ENCODE data around the gene BTBD7. TPM values are rescaled to one million over a fixed set of nuclear protein-coding genes. Genes with fewer than 3 reads are reported as not detected.

BTBD7 gene
- total RNA-seq, 1 donor from 2014 or later = 17.9 TPM

GRCh38 chr14:93280743-93281142, 52.1 kb downstream of the BTBD7 start:
- Mint-ChIP-seq H3K4me3 (ENCODE audit: low read depth) (no peak overlapping the region), H3K36me3 (ENCODE audit: low read depth) (no peaks in the 10 kb centered on the region), H3K27me3 (ENCODE audit: low read depth) (no peaks in the 10 kb centered on the region), H3K27ac (no peak overlapping the region), H3K9me3 (no peaks in the 10 kb centered on the region), H3K4me1 (ENCODE audit: low read depth) (peaks cover 7% of the 10 kb centered on the region)
- no peak for DNase-seq (ENCODE audit: low spot score)
- intact Hi-C loops (cut with micrococcal nuclease) = no loop called here

DNA sequence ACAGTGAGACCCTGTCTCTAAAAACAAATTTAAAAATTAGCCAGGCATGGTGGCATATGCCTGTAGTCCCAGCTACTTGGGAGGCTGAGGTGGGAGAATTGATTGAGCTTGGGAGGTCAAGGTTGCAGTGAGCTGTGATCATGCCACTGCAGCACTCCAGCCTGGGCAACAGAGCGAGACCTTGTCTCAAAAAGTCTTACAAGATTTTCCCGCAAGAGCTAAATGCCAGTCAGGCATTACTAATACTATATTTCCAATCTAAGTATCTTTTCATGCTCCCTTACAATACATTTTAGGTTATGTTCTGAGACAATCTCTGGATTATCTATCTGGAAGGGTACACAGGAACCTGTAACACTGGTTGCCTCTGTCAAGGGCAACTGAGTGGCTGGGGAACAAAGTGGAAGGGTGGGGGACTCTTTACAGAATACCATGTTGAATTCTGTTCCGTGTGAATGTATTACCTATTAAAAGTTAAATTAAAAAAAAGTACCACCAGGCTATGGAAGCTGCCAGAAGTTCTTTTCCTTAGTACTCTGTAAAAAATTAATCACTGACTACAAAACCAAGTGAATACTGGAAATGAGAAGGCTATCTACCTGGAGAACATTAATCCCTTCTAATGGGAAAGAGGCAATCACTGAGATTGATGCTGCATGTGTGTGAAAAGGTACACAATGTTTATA, 56.7 kb downstream of the BTBD7 start:
- H3K4me3 Mint-ChIP-seq (ENCODE audit: low read depth) = no peak overlapping the region
- intact Hi-C loops (cut with micrococcal nuclease) = no loop called here
- peaks cover 3% of the 10 kb centered on the region for H3K4me1 Mint-ChIP-seq (ENCODE audit: low read depth)
- no peak for DNase-seq (ENCODE audit: low spot score)
- H3K9me3 Mint-ChIP-seq = no peaks in the 10 kb centered on the region
- no peak overlapping the region for H3K27ac Mint-ChIP-seq
- no peaks in the 10 kb centered on the region for H3K27me3 Mint-ChIP-seq (ENCODE audit: low read depth)
- H3K36me3 Mint-ChIP-seq (ENCODE audit: low read depth) = no peaks in the 10 kb centered on the region

- peaks cover 3% of the 10 kb centered on the region for H3K4me1 Mint-ChIP-seq (ENCODE audit: low read depth)
- H3K27ac Mint-ChIP-seq = no peak overlapping the region
- H3K4me3 Mint-ChIP-seq (ENCODE audit: low read depth) = no peak overlapping the region
These were observed 58.6 kb downstream of the BTBD7 start for GRCh38 chr14:93274055-93274806.

DNA sequence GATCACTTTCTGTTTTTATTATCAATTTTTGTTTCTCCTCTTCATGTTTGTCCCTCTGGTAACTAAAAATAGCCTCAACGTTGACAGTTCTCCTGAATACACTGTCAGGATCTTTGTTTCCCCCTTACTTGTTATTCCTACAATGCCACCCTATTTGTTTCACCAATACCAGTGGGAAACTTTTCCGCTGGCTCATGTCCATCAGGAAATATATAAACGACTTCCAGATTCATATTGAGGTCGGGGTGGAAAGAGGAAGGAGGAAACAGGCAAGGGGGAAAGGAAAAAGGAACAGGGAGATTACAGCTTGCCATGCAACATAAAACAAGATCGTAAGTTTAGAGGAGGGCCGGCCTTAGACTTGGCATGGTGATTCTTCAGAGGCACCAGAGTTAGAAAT, 61.7 kb downstream of the BTBD7 start:
- no peak overlapping the region for H3K27ac Mint-ChIP-seq
- no peaks in the 10 kb centered on the region for H3K27me3 Mint-ChIP-seq (ENCODE audit: low read depth)
- no peak for DNase-seq (ENCODE audit: low spot score)
- intact Hi-C loops (cut with micrococcal nuclease) = no loop called here
- H3K9me3 Mint-ChIP-seq = no peaks in the 10 kb centered on the region
- no peaks in the 10 kb centered on the region for H3K36me3 Mint-ChIP-seq (ENCODE audit: low read depth)
- peaks cover 3% of the 10 kb centered on the region for H3K4me1 Mint-ChIP-seq (ENCODE audit: low read depth)
- no peak overlapping the region for H3K4me3 Mint-ChIP-seq (ENCODE audit: low read depth)

More at GRCh38 chr14:93274055-93274806, 58.6 kb downstream of the BTBD7 start:
- no peaks in the 10 kb centered on the region for H3K36me3 Mint-ChIP-seq (ENCODE audit: low read depth)
- no peaks in the 10 kb centered on the region for H3K27me3 Mint-ChIP-seq (ENCODE audit: low read depth)
- intact Hi-C loops (cut with micrococcal nuclease) = no loop called here
- DNase-seq (ENCODE audit: low spot score) = no peak
- no peaks in the 10 kb centered on the region for H3K9me3 Mint-ChIP-seq

GRCh38 chr14:93269341-93270068, 63.3 kb downstream of the BTBD7 start:
- Mint-ChIP-seq H3K36me3 (ENCODE audit: low read depth) (no peaks in the 10 kb centered on the region), H3K9me3 (no peaks in the 10 kb centered on the region), H3K27me3 (ENCODE audit: low read depth) (no peaks in the 10 kb centered on the region), H3K27ac (no peak overlapping the region), H3K4me1 (ENCODE audit: low read depth) (peaks cover 3% of the 10 kb centered on the region), H3K4me3 (ENCODE audit: low read depth) (no peak overlapping the region)
- no peak for DNase-seq (ENCODE audit: low spot score)
- intact Hi-C loops (cut with micrococcal nuclease) = no loop called here

- no peak overlapping the region for H3K27ac Mint-ChIP-seq
- no peaks in the 10 kb centered on the region for H3K27me3 Mint-ChIP-seq (ENCODE audit: low read depth)
- peaks cover 3% of the 10 kb centered on the region for H3K4me1 Mint-ChIP-seq (ENCODE audit: low read depth)
- no peaks in the 10 kb centered on the region for H3K9me3 Mint-ChIP-seq
- H3K4me3 Mint-ChIP-seq (ENCODE audit: low read depth) = no peak overlapping the region
- no peak for DNase-seq (ENCODE audit: low spot score)
- intact Hi-C loops (cut with micrococcal nuclease) = no loop called here
- peaks cover 3% of the 10 kb centered on the region for H3K36me3 Mint-ChIP-seq (ENCODE audit: low read depth)
These were observed 64.4 kb downstream of the BTBD7 start for GRCh38 chr14:93268406-93268805.

DNA sequence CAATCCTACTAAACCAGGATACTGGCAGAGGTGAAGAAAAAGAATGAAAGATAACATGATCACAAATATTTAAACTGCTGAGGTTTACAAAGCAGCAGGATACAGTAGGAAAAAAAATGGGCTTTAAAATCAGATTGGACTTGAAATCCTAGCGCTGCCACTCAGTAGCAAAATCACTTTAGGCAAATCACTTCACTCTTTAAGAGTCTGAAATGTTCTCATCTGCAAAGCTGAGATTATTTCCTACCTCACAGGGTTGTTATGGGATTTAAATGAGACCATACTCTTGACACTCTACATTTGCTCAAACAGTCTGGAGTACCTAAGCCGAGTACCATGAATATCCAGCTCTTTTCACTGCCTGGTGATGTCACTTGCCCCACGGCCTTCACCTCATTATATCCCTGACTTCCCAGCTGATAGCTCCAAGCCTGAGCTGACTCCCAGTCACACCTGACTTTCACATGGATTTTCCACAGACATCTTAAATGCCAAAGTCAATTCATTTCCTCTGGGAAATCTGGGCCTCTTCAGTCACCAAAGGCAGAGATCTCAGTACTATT, 65.6 kb downstream of the BTBD7 start:
- no peak overlapping the region for H3K4me3 Mint-ChIP-seq (ENCODE audit: low read depth)
- peaks cover 3% of the 10 kb centered on the region for H3K4me1 Mint-ChIP-seq (ENCODE audit: low read depth)
- intact Hi-C loops (cut with micrococcal nuclease) = no loop called here
- H3K27ac Mint-ChIP-seq = no peak overlapping the region
- DNase-seq (ENCODE audit: low spot score) = no peak
- H3K9me3 Mint-ChIP-seq = no peaks in the 10 kb centered on the region
- no peaks in the 10 kb centered on the region for H3K27me3 Mint-ChIP-seq (ENCODE audit: low read depth)
- peaks cover 5% of the 10 kb centered on the region for H3K36me3 Mint-ChIP-seq (ENCODE audit: low read depth)

GRCh38 chr14:93266127-93266526, 66.7 kb downstream of the BTBD7 start:
- intact Hi-C loops (cut with micrococcal nuclease) = no loop called here
- Mint-ChIP-seq H3K4me3 (ENCODE audit: low read depth) (no peak overlapping the region), H3K9me3 (no peaks in the 10 kb centered on the region), H3K4me1 (ENCODE audit: low read depth) (peaks cover under 1% of the 10 kb centered on the region), H3K27ac (no peak overlapping the region), H3K36me3 (ENCODE audit: low read depth) (peaks cover 9% of the 10 kb centered on the region), H3K27me3 (ENCODE audit: low read depth) (no peaks in the 10 kb centered on the region)
- DNase-seq (ENCODE audit: low spot score) = no peak

- intact Hi-C loops (cut with micrococcal nuclease) = no loop called here
- H3K4me3 Mint-ChIP-seq (ENCODE audit: low read depth) = no peak overlapping the region
- H3K9me3 Mint-ChIP-seq = no peaks in the 10 kb centered on the region
These were observed 69.4 kb downstream of the BTBD7 start for GRCh38 chr14:93263416-93263815.

GRCh38 chr14:93262446-93262845, 70.4 kb downstream of the BTBD7 start:
- no peak overlapping the region for H3K4me3 Mint-ChIP-seq (ENCODE audit: low read depth)
- no peak for DNase-seq (ENCODE audit: low spot score)
- intact Hi-C loops (cut with micrococcal nuclease) = no loop called here
- no peaks in the 10 kb centered on the region for H3K27me3 Mint-ChIP-seq (ENCODE audit: low read depth)
- H3K36me3 Mint-ChIP-seq (ENCODE audit: low read depth) = peaks cover 9% of the 10 kb centered on the region
- H3K27ac Mint-ChIP-seq = no peak overlapping the region
- no peaks in the 10 kb centered on the region for H3K9me3 Mint-ChIP-seq
- H3K4me1 Mint-ChIP-seq (ENCODE audit: low read depth) = no peaks in the 10 kb centered on the region

More at GRCh38 chr14:93263416-93263815, 69.4 kb downstream of the BTBD7 start:
- no peaks in the 10 kb centered on the region for H3K4me1 Mint-ChIP-seq (ENCODE audit: low read depth)
- no peak for DNase-seq (ENCODE audit: low spot score)
- H3K36me3 Mint-ChIP-seq (ENCODE audit: low read depth) = peaks cover 9% of the 10 kb centered on the region
- no peak overlapping the region for H3K27ac Mint-ChIP-seq
- no peaks in the 10 kb centered on the region for H3K27me3 Mint-ChIP-seq (ENCODE audit: low read depth)

DNA sequence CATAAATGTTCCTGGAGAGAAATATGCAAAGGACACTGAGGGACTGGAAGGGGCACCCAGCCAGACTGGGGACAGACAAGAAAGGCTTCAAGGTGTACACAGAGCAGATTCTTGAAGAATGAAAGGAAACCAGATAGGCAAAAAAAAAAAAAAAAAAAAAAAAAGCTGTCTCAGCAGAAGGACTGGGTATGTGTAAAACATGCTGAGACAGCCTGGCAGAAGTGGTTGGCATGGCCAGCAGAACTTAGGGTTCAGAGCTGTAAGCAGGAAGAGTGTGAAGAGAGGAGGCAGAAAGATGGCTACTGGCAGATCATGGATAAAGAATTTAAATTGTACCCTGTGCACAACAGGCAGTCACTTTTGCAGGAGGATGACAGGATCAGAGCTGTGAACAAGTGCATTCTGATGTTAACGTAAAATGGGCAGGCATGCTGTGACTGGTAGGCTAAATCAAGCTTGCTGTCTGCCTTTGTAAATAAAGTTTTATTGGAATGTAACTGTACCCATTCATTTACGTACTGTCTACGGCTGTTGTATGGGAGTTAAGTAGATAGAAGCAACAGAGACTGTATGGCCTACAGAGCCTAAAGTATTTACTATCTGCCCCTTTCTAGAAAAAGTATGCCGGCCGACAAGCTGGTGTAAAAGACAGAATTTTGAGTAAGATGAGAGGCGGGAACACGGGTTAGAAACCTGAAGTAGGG, 83.6 kb downstream of the BTBD7 start:
- Mint-ChIP-seq H3K9me3 (no peaks in the 10 kb centered on the region), H3K27ac (peak overlapping the region; percentile 17), H3K4me1 (ENCODE audit: low read depth) (peaks cover 6% of the 10 kb centered on the region), H3K27me3 (ENCODE audit: low read depth) (no peaks in the 10 kb centered on the region), H3K36me3 (ENCODE audit: low read depth) (peaks cover 20% of the 10 kb centered on the region), H3K4me3 (ENCODE audit: low read depth) (no peak overlapping the region)
- intact Hi-C loops (cut with micrococcal nuclease) = no loop called here
- no peak for DNase-seq (ENCODE audit: low spot score)

DNA sequence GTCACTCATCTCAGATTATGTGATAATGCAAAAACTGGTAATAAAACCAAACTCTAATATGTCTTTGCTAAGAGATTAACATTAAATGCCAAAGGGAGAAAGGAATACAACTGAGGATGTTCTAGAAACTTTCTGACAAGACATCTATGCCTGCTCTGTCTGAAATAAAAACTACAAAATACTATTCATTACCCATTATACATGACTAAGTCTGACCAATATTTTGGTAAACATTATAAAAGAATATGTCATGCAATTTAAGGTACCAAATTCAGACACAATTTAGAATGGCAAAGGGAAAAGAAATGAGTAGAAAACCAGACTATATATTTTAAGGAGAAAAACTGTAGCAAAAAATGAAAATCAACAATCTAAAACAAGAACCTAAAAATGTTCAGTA, 86.3 kb downstream of the BTBD7 start:
- Mint-ChIP-seq H3K27ac (no peak overlapping the region), H3K27me3 (ENCODE audit: low read depth) (no peaks in the 10 kb centered on the region), H3K4me1 (ENCODE audit: low read depth) (peaks cover 4% of the 10 kb centered on the region), H3K9me3 (no peaks in the 10 kb centered on the region), H3K4me3 (ENCODE audit: low read depth) (no peak overlapping the region), H3K36me3 (ENCODE audit: low read depth) (peaks cover 25% of the 10 kb centered on the region)
- intact Hi-C loops (cut with micrococcal nuclease) = no loop called here
- DNase-seq (ENCODE audit: low spot score) = no peak

All from activated T-helper 2 cell treated with anti-CD3 and anti-CD28 coated beads, Interferon-gamma antibody, Interleukin-2, Interleukin-4, amounts not matched to agents 10 μg/mL and 5 μg/mL and 100 μg/mL, durations not matched to agents 14 hours and 24 hours and 36 hours (primary cell).